Stimulated activated CD8-positive, alpha-beta memory T cell treated with anti-CD3 and anti-CD28 coated beads, Interleukin-2, amount 100 ng/mL, for 1 hour (primary cell): ENCODE measurements around the gene CRADD.

Experiments
- DNase-seq, 2 donors: peaks; one replicate each; pipeline ENCODE4 v3.0.0-alpha.2; 2020; ENCODE audit warnings: low read depth in 2 of 2

Gene CRADD

GRCh38 chr12:93841671-93842070 lies 164.5 kb downstream of the CRADD start:
- no peak for DNase-seq

- DNase-seq, result no peak
Measured at GRCh38 chr12:93844164-93844784, 167.1 kb downstream of the CRADD start.

- DNase-seq, result no peak
Measured at GRCh38 chr12:93846936-93847516, 169.9 kb downstream of the CRADD start.

GRCh38 chr12:93847517-93848474 lies 170.6 kb downstream of the CRADD start:
- DNase-seq, result no peak

- DNase-seq, result no peak
Measured at GRCh38 chr12:93848523-93849101, 171.4 kb downstream of the CRADD start.

GRCh38 chr12:93849946-93850345 lies 172.8 kb downstream of the CRADD start:
- DNase-seq, result no peak

- no peak for DNase-seq
Measured at GRCh38 chr12:93850481-93851256, 173.5 kb downstream of the CRADD start.

GRCh38 chr12:93851257-93851671 lies 174.1 kb downstream of the CRADD start:
- no peak for DNase-seq

GRCh38 chr12:93852173-93852591 lies 175.0 kb downstream of the CRADD start:
- no peak for DNase-seq

- DNase-seq, result no peak
Measured at GRCh38 chr12:93853698-93854478, 176.7 kb downstream of the CRADD start.

- no peak for DNase-seq
Measured at GRCh38 chr12:93855261-93855660, 178.1 kb downstream of the CRADD start.

- DNase-seq, result no peak
Measured at GRCh38 chr12:93856611-93857010, 179.4 kb downstream of the CRADD start.

GRCh38 chr12:93857279-93857938 lies 180.2 kb downstream of the CRADD start:
- DNase-seq, result no peak

- DNase-seq, result no peak
Measured at GRCh38 chr12:93857991-93858447, 180.8 kb downstream of the CRADD start.

GRCh38 chr12:93860668-93861373 lies 183.6 kb downstream of the CRADD start:
- no peak for DNase-seq

- no peak for DNase-seq
Measured at GRCh38 chr12:93862424-93862823, 185.2 kb downstream of the CRADD start.

- DNase-seq, result no peak
Measured at GRCh38 chr12:93865751-93866150, 188.6 kb downstream of the CRADD start.

GRCh38 chr12:93868771-93869170 lies 191.6 kb downstream of the CRADD start:
- no peak for DNase-seq

- no peak for DNase-seq
Measured at GRCh38 chr12:93870020-93870795, 193.0 kb downstream of the CRADD start.
